ENCODE measurements around the gene AMOTL1. TPM values are rescaled to one million over a fixed set of nuclear protein-coding genes. Genes with fewer than 3 reads are reported as not detected.

Gene AMOTL1
- total and polyA plus RNA-seq, 2 of the 8 experiments (the other 6 are each of a cell fraction or from before 2014, with no cell fraction given): 9.0 to 27.6 TPM

- ChIA-PET CTCF (ENCODE audit: partially characterized antibody) (interaction anchor here (1.1 to 1.4 kb wide), 3 partner anchors 9 to 96 kb away, joined by 3 to 4 read pairs (median 4); no protein-coding TSS in a partner anchor), POLR2A (ENCODE audit: partially characterized antibody) (interaction anchor here (0.9 to 1.1 kb wide), 3 partner anchors 14 to 63 kb away, joined by 3 read pairs; no protein-coding TSS in a partner anchor)
- Histone ChIP-seq H2BK12ac (ENCODE audit: low read depth, low read length) (no peak overlapping the region), H3K4me3 (ENCODE audit: extremely low read depth in 1 of 4, insufficient read depth in 2 of 4, low read depth in 3 of 4, low read length in 4 of 4) (no peak overlapping the region), H4K5ac (ENCODE audit: insufficient read length, low read depth, low read length) (no peak overlapping the region), H3K79me2 (ENCODE audit: control insufficient read depth in 1 of 2, insufficient read depth in 2 of 2, low read length in 2 of 2) (no peaks in the 10 kb centered on the region), H3K9ac (replicated peaks in 1 of 4; ENCODE audit: extremely low read depth in 1 of 4, low read depth in 3 of 4, low read length in 3 of 4) (no peak overlapping the region), H4K20me1 (replicated peaks in 1 of 2; ENCODE audit: control insufficient read depth in 1 of 2, insufficient read depth in 2 of 2, low read length in 2 of 2) (no peaks in the 10 kb centered on the region), H3K27me3 (replicated peaks in 1 of 4; ENCODE audit: control insufficient read depth in 3 of 4, extremely low read depth in 1 of 4, insufficient read depth in 3 of 4, low read length in 3 of 4) (no peaks in the 10 kb centered on the region), H3K4ac (replicated peaks; ENCODE audit: insufficient read length, low read depth, low read length) (no peak overlapping the region), H3K27ac (ENCODE audit: low read depth, low read length) (no peak overlapping the region), H3K23me2 (ENCODE audit: low read depth, low read length) (no peaks in the 10 kb centered on the region), H2AFZ (ENCODE audit: low read length) (no peak overlapping the region), H3K79me1 (ENCODE audit: low read depth, low read length) (no peaks in the 10 kb centered on the region), H3K14ac (ENCODE audit: insufficient read length) (no peak overlapping the region), H3K36me3 (ENCODE audit: control insufficient read depth in 2 of 4, insufficient read depth in 4 of 4, low read length in 3 of 4) (no peaks in the 10 kb centered on the region), H3K23ac (ENCODE audit: insufficient read length) (no peak overlapping the region), H2AK5ac (ENCODE audit: low read depth, low read length) (no peak overlapping the region), H2BK120ac (replicated peaks; ENCODE audit: low read depth, low read length) (no peak overlapping the region), H2BK5ac (ENCODE audit: low read depth, low read length) (no peak overlapping the region), H3K18ac (ENCODE audit: extremely low read depth, low read length) (no peak overlapping the region), H3K9me3 (ENCODE audit: insufficient read depth in 2 of 2, low read depth in 1 of 2, low read length in 1 of 2) (peaks cover 0 to 2% of the 10 kb centered on the region in 2 experiments; a peak in 1 of 4 replicates), H3K56ac (replicated peaks; ENCODE audit: insufficient read length, low read depth, low read length) (no peak overlapping the region), H2BK15ac (ENCODE audit: low read length) (no peak overlapping the region), H3K4me1 (replicated peaks in 1 of 4; ENCODE audit: control insufficient read depth in 3 of 4, insufficient read depth in 4 of 4, low read length in 3 of 4) (peaks cover 0 to 5% (median 0%) of the 10 kb centered on the region in 4 experiments; a peak in 1 of 7 replicates), H3K4me2 (ENCODE audit: insufficient read depth in 1 of 2, low read depth in 2 of 2, low read length in 2 of 2) (no peak overlapping the region), H4K91ac (replicated peaks; ENCODE audit: insufficient read length, low read length) (no peak overlapping the region), H4K8ac (ENCODE audit: extremely low read depth, insufficient read depth, low read length) (no peak overlapping the region), H2BK20ac (ENCODE audit: low read length) (no peak overlapping the region)
- FAIRE-seq (no peak), DNase-seq (ENCODE audit: low read depth in 1 of 2, low spot score in 2 of 2) (no peak)
- TF ChIP-seq CTBP2 (IDR thresholded peaks at IDR 0.05; ENCODE audit: borderline replicate concordance, insufficient read depth, insufficient read length, low read length): no peak
- no peak for TF ChIP-seq KDM5A (IDR thresholded peaks at IDR 0.05; ENCODE audit: low read length)
- no peak for TF ChIP-seq CHD2 (IDR thresholded peaks at IDR 0.05; ENCODE audit: low read length)
- no peak for TF ChIP-seq SIRT6 (IDR thresholded peaks at IDR 0.05; ENCODE audit: low read length)
- WGBS, 2 experiments (ENCODE audit: extremely low coverage in 1 of 2, insufficient coverage in 1 of 2, insufficient read length in 1 of 2, insufficient replicate concordance in 2 of 2, low coverage in 1 of 2, low lambda C conversion rate in 2 of 2, missing lambda C conversion rate in 1 of 2): 89% methylated on average over 3 of the region's 3 CpGs; no CpG with 5 or more reads in 1 of the 2 experiments
Observed at GRCh38 chr11:94719876-94720275, 48.3 kb upstream of the AMOTL1 start.
